Measurements from ENCODE around the gene NEDD8. TPM values are rescaled to one million over a fixed set of nuclear protein-coding genes. Genes with fewer than 3 reads are reported as not detected.

Gene NEDD8
- total and polyA plus RNA-seq, 9 donors, result 69.7 to 301 (median 134) TPM

GRCh38 chr14:24178399-24179178 lies 53.6 kb downstream of the NEDD8 start:
- intact Hi-C loops (cut with DNase I), result no loop called here
- no peak for DNase-seq
- WGBS, 3 donors, result 82 to 86% (median 84%) methylated on average over 12 of the region's 12 CpGs
- TF ChIP-seq, protein P1, sequence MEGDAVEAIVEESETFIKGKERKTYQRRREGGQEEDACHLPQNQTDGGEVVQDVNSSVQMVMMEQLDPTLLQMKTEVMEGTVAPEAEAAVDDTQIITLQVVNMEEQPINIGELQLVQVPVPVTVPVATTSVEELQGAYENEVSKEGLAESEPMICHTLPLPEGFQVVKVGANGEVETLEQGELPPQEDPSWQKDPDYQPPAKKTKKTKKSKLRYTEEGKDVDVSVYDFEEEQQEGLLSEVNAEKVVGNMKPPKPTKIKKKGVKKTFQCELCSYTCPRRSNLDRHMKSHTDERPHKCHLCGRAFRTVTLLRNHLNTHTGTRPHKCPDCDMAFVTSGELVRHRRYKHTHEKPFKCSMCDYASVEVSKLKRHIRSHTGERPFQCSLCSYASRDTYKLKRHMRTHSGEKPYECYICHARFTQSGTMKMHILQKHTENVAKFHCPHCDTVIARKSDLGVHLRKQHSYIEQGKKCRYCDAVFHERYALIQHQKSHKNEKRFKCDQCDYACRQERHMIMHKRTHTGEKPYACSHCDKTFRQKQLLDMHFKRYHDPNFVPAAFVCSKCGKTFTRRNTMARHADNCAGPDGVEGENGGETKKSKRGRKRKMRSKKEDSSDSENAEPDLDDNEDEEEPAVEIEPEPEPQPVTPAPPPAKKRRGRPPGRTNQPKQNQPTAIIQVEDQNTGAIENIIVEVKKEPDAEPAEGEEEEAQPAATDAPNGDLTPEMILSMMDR (IDR thresholded peaks at IDR 0.05), result no peak
- TF ChIP-seq POLR2A (IDR thresholded peaks at IDR 0.05), result no peak
- no peak for TF ChIP-seq EP300 (IDR thresholded peaks at IDR 0.05)
- Histone ChIP-seq H3K4me3 (no peak overlapping the region), H3K9me3 (no peaks in the 10 kb centered on the region), H3K27ac (no peak overlapping the region), H3K27me3 (no peaks in the 10 kb centered on the region), H3K4me1 (ENCODE audit: insufficient read depth) (no peaks in the 10 kb centered on the region), H3K36me3 (no peaks in the 10 kb centered on the region)

- no peaks in the 10 kb centered on the region for H3K4me1 ChIP-seq (ENCODE audit: insufficient read depth)
- H3K27ac ChIP-seq, result no peak overlapping the region
- DNase-seq, result no peak
- H3K9me3 ChIP-seq, result no peaks in the 10 kb centered on the region
- TF ChIP-seq, protein P1 (IDR thresholded peaks at IDR 0.05), result no peak
- TF ChIP-seq POLR2A (IDR thresholded peaks at IDR 0.05), result no peak
- TF ChIP-seq EP300 (IDR thresholded peaks at IDR 0.05), result no peak
- intact Hi-C loops (cut with DNase I), result no loop called here
- no peak overlapping the region for H3K4me3 ChIP-seq
- H3K36me3 ChIP-seq, result no peaks in the 10 kb centered on the region
- 80 to 84% (median 83%) methylated on average over 14 of the region's 14 CpGs for WGBS, 3 donors
- H3K27me3 ChIP-seq, result no peaks in the 10 kb centered on the region
Observed at GRCh38 chr14:24177891-24178290, 54.3 kb downstream of the NEDD8 start.

DNA sequence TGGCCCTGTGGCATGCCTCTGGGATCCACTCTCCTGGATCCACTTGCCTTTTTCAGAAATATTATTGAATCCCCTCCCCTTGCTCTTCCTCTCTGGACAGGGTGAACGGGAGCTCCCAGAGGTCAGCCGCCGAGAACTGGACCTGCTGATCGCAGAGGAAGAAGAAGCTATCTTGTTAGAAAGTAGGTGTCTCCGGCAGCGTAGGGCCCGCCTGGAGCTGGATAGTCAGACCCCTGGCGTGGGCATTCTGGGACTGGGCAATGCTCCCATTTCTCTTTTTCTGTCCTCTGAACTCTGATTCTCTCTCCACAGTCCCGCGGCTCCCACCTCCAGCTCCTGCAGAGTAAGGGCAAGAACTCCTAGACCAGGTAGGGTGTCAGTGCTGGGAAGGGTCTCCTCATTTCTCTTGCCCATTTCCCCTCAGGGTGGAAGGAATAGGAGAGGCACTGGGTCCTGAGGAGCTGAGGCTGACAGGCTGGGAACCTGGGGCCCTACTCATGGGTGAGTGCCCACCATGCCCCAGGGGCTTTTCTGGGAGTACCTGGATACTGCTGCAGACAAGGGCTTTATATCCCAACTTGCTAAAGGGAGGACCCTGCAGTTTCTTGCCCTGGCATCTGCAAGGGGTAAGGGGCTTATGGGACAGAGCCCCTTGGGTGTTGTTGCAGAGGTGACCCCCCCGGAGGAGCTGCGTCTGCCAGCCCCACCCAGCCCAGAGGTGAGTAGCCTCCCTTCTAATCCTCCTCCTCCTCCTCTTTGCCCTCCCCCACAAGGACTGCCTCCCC lies 54.9 kb downstream of the NEDD8 start:
- no peaks in the 10 kb centered on the region for H3K27me3 ChIP-seq
- 76 to 81% (median 78%) methylated on average over 12 of the region's 12 CpGs for WGBS, 3 donors
- H3K36me3 ChIP-seq, result no peaks in the 10 kb centered on the region
- no peak overlapping the region for H3K27ac ChIP-seq
- no peaks in the 10 kb centered on the region for H3K9me3 ChIP-seq
- intact Hi-C loops (cut with DNase I), result no loop called here
- H3K4me3 ChIP-seq, result no peak overlapping the region
- H3K4me1 ChIP-seq (ENCODE audit: insufficient read depth), result peaks cover 2% of the 10 kb centered on the region
- no peak for DNase-seq
- TF ChIP-seq EP300 (IDR thresholded peaks at IDR 0.05), result no peak
- TF ChIP-seq, protein P1 (IDR thresholded peaks at IDR 0.05), result no peak
- no peak for TF ChIP-seq POLR2A (IDR thresholded peaks at IDR 0.05)

DNA sequence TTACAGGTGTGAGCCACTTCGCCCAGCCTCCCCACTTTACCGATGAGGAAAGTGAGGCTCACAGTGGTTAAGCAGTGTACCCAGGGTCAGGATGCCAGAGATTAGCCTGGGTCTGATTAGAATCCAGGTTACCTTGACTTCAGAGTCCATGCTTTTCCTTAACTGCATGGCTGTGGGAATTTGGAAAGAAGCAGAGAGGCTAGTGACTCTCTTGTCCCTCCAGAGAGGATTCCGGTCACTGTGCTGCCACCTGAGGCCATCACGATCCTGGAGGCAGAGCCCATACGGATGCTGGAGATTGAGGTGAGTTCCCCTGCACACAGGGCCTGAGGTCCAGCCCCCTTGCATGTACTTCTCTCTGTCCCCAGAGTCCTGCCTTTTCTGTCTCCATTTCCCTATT lies 55.6 kb downstream of the NEDD8 start:
- Histone ChIP-seq H3K4me3 (no peak overlapping the region), H3K27ac (no peak overlapping the region), H3K9me3 (no peaks in the 10 kb centered on the region), H3K4me1 (ENCODE audit: insufficient read depth) (peaks cover 5% of the 10 kb centered on the region), H3K27me3 (no peaks in the 10 kb centered on the region), H3K36me3 (no peaks in the 10 kb centered on the region)
- DNase-seq, result no peak
- TF ChIP-seq, protein P1 (IDR thresholded peaks at IDR 0.05), result no peak
- TF ChIP-seq POLR2A (IDR thresholded peaks at IDR 0.05) (no peak), EP300 (IDR thresholded peaks at IDR 0.05) (no peak)
- WGBS, 3 donors, result 90 to 95% (median 94%) methylated on average over 5 of the region's 5 CpGs
- intact Hi-C loops (cut with DNase I), result no loop called here
